HepG2 (cell line): ENCODE measurements around the gene ADAM19. TPM values are rescaled to one million over a fixed set of nuclear protein-coding genes. Genes with fewer than 3 reads are reported as not detected.

Experiments
- ATF5 ChIP-seq: sonication (generic); formaldehyde crosslinking; IDR thresholded peaks from 2 replicates; pipeline ENCODE4 v1.4.0; 2020; ENCODE audit warnings: mild to moderate bottlenecking, low read depth, missing genetic modification reagents
- BCLAF1 ChIP-seq: fragments of 450-650 bp; IDR thresholded peaks from 2 replicates; pipeline ENCODE4 v1.6.1; 2017; ENCODE audit warnings: mild to moderate bottlenecking
- CBFB ChIP-seq: sonication (generic); formaldehyde crosslinking; IDR thresholded peaks from 2 replicates; pipeline ENCODE4 v1.4.0; 2020; ENCODE audit warnings: missing genetic modification reagents
- ELF4 ChIP-seq: sonication (generic); formaldehyde crosslinking; IDR thresholded peaks from 2 replicates; pipeline ENCODE4 v1.5.0; 2020; ENCODE audit warnings: missing genetic modification reagents, mild to moderate bottlenecking, moderate library complexity, borderline replicate concordance
- HNRNPLL ChIP-seq: fragments of 200-400 bp; formaldehyde crosslinking; IDR thresholded peaks from 2 replicates; pipeline ENCODE4 v1.6.1; 2017; ENCODE audit warnings: mild to moderate bottlenecking, low read depth, low read length; ENCODE audit not compliant: poor library complexity, severe bottlenecking
- KDM1A ChIP-seq: IDR thresholded peaks from 2 replicates; pipeline ENCODE4 v1.6.1; 2016; ENCODE audit warnings: missing compliant biosample characterization
- MLX ChIP-seq: IDR thresholded peaks from 2 replicates; pipeline ENCODE4 v1.6.1; 2016
- MYNN ChIP-seq: sonication (generic); formaldehyde crosslinking; IDR thresholded peaks from 2 replicates; pipeline ENCODE4 v1.4.0; 2020; ENCODE audit warnings: mild to moderate bottlenecking, low read depth, missing genetic modification reagents
- NFKBIZ ChIP-seq: IDR thresholded peaks from 2 replicates; pipeline ENCODE4 v1.6.1; 2018; ENCODE audit warnings: missing genetic modification reagents, missing compliant biosample characterization
- NR2F1 ChIP-seq, 2 experiments: fragments of 450-650 bp in 1 of 2; formaldehyde crosslinking in 1 of 2; IDR thresholded peaks; 2 replicates each; pipeline versions ENCODE4 v1.5.0 to v1.6.1; 2016 to 2020; ENCODE audit warnings: mild to moderate bottlenecking in 1 of 2, missing compliant biosample characterization in 1 of 2, missing genetic modification reagents in 1 of 2, moderate library complexity in 1 of 2
- SMAD3 ChIP-seq: sonication (generic); formaldehyde crosslinking; IDR thresholded peaks from 2 replicates; pipeline ENCODE4 v1.4.0; 2020; ENCODE audit warnings: missing genetic modification reagents
- SOX6 ChIP-seq, 2 experiments: fragments of 450-650 bp in 1 of 2; sonication (generic) in 1 of 2; formaldehyde crosslinking in 1 of 2; IDR thresholded peaks; 2 replicates each; pipeline versions ENCODE4 v1.4.0 to v1.6.1; 2017 to 2020; ENCODE audit warnings: antibody characterized with exemption in 1 of 2, mild to moderate bottlenecking in 1 of 2, missing genetic modification reagents in 1 of 2
- THRA ChIP-seq: sonication (generic); formaldehyde crosslinking; IDR thresholded peaks from 2 replicates; pipeline ENCODE4 v1.4.0; 2020; ENCODE audit warnings: missing genetic modification reagents, borderline replicate concordance
- ZFP36 ChIP-seq: fragments of 150-350 bp; IDR thresholded peaks from 2 replicates; pipeline ENCODE4 v1.6.1; 2018; ENCODE audit warnings: borderline replicate concordance, low read length, low read depth; ENCODE audit not compliant: partially characterized antibody
- ZNF264 ChIP-seq: sonication (generic); formaldehyde crosslinking; IDR thresholded peaks from 2 replicates; pipeline ENCODE4 v1.4.0; 2020; ENCODE audit warnings: missing genetic modification reagents
- ZNF337 ChIP-seq: sonication (generic); formaldehyde crosslinking; IDR thresholded peaks from 2 replicates; pipeline ENCODE4 v1.5.1; 2020; ENCODE audit warnings: missing genetic modification reagents, low read depth, mild to moderate bottlenecking, borderline replicate concordance
- ZNF557 ChIP-seq: sonication (generic); formaldehyde crosslinking; IDR thresholded peaks from 2 replicates; pipeline ENCODE4 v1.4.0; 2020; ENCODE audit warnings: missing genetic modification reagents
- ZNF589 ChIP-seq: sonication (generic); formaldehyde crosslinking; conservative IDR thresholded peaks from 2 replicates; pipeline ENCODE4 v1.8.0; 2022; ENCODE audit warnings: mild to moderate bottlenecking, moderate library complexity, missing genetic modification reagents
- ZSCAN9 ChIP-seq: IDR thresholded peaks from 2 replicates; pipeline ENCODE4 v1.6.1; 2016; ENCODE audit warnings: borderline replicate concordance
- polyA plus RNA-seq, 8 experiments: library from polyadenylated mRNA; depleted of rRNA in 3 of 8; stranded (reverse) in 7 of 8; unstranded in 1 of 8; fragments of >200 nt; fragmentation: Illumina TruSeq in 4 of 8; extraction: Trizol in 4 of 8; gene quantifications; 2 replicates each; pipeline versions ENCODE4 v1.2.1 to v1.2.3, GENCODE V29; 2011 to 2016; ENCODE audit warnings: low read depth in 4 of 8, missing spikeins in 1 of 8, mixed read lengths in 1 of 8; ENCODE audit not compliant: insufficient read depth in 1 of 8
- total RNA-seq, 5 experiments: library from RNA; depleted of rRNA; stranded (reverse); fragments of >200 nt; fragmentation: Illumina TruSeq; extraction: Trizol; gene quantifications; 2 replicates each; pipeline ENCODE4 v1.2.3, GENCODE V29; 2016; ENCODE audit warnings: low read depth in 1 of 5
- TF ChIP-seq, protein P1 (sequence below): IDR thresholded peaks from 2 replicates; pipeline ENCODE4 v1.6.1; 2016; ENCODE audit warnings: missing compliant biosample characterization, missing genetic modification reagents, borderline replicate concordance

The ADAM19 gene
- total and polyA plus RNA-seq, 2 of the 13 experiments (the other 11 are each of a cell fraction or from before 2014, with no cell fraction given): 0.38 to 0.74 TPM

- TF ChIP-seq BCLAF1 (no peak), ZSCAN9 (CRISPR knock-in tag) (no peak), ZNF589 (CRISPR knock-in tag) (no peak), ZNF337 (CRISPR knock-in tag) (no peak), SOX6 (IDR thresholded peaks at IDR 0.05) (no peak), SOX6 (CRISPR knock-in tag; IDR thresholded peaks at IDR 0.05) (peak; percentile 82), NR2F1 (CRISPR knock-in tag; IDR thresholded peaks at IDR 0.05) (peak; percentile 45 to 52; a peak in 2 of 4 replicates), MLX (CRISPR knock-in tag) (no peak), ELF4 (CRISPR knock-in tag) (no peak), THRA (no peak), ATF5 (CRISPR knock-in tag) (no peak), ZNF557 (CRISPR knock-in tag) (no peak), MYNN (CRISPR knock-in tag) (no peak), HNRNPLL (no peak), ZFP36 (no peak), NFKBIZ (CRISPR knock-in tag) (no peak), KDM1A (CRISPR knock-in tag) (no peak), CBFB (CRISPR knock-in tag) (no peak), ZNF264 (CRISPR knock-in tag) (no peak), SMAD3 (no peak)
- TF ChIP-seq, protein P1, sequence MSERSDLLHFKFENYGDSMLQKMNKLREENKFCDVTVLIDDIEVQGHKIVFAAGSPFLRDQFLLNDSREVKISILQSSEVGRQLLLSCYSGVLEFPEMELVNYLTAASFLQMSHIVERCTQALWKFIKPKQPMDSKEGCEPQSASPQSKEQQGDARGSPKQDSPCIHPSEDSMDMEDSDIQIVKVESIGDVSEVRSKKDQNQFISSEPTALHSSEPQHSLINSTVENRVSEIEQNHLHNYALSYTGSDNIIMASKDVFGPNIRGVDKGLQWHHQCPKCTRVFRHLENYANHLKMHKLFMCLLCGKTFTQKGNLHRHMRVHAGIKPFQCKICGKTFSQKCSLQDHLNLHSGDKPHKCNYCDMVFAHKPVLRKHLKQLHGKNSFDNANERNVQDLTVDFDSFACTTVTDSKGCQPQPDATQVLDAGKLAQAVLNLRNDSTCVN (CRISPR knock-in tag): peak; percentile 77
Observed at GRCh38 chr5:157511651-157512644, 63.6 kb downstream of the ADAM19 start (continued).
